Activated CD8-positive, alpha-beta memory T cell treated with anti-CD3 and anti-CD28 coated beads for 1 hour (primary cell): ENCODE data around the gene FLOT1.
A peak's percentile ranks its signal among the peaks of the same experiment; 100 is the strongest.

ENCODE experiments used
- DNase-seq, 2 donors: peaks; one replicate each; pipeline ENCODE4 v3.0.0-alpha.2; 2020; ENCODE audit warnings: low read depth in 1 of 2; ENCODE audit errors: extremely low read depth in 1 of 2

FLOT1 gene

DNA sequence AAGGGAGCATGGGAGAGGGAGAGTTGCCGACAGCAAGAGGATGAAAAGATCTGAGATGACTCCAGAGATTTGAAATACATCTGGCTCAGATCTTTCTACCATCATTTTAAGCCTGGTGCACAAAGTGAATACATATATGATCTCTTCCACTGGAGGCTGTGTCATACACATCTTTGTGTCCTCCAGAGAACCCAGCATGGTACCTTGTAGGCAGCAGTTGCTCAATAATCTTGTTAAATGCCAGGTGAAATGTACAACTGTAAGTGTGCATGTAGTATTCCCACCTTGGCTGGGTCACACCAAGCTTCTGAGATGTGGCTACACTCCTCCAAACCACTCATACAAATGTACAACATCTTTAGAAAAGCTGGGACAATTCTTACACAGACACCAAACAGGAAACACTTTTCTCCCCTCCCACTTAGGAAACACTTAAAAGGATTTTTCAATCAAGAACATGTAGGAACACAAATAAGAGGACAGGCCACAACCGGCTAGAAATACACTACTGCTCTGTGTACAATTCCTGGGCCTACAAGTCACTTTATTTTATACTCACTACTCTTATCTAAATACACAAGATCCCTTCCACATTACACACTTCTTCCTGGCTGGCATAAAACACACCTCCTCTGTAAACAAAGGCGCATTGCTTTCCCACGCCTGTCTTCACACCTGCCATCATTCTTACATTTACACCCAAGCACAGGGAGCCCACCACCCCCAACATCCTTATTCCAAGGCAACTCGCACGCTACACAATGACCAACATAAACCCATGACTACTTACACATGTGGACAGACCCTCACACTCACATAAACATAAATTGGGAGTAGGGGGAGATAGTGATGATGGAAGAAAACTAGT, 5.6 kb upstream of the FLOT1 start:
- DNase-seq = no peak

DNA sequence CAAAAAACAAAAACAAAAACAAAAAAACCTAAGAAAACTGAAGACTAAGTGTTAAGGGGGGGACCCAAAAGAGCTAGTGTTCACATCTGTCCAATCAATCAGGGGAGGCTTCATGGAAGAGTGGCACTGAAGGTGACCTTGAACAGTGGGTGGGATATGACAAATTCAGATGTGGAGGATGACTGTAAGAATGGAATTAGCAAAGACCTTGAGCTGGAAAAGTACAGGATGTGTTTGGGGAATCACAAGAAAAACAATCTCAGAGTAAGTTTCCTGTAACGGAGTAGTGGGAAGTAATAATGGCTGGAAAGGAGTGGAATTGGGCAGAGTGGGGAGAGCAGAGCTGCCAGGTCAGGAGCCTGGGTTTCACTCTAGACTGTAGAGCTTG, 4.8 kb upstream of the FLOT1 start:
- no peak for DNase-seq

DNA sequence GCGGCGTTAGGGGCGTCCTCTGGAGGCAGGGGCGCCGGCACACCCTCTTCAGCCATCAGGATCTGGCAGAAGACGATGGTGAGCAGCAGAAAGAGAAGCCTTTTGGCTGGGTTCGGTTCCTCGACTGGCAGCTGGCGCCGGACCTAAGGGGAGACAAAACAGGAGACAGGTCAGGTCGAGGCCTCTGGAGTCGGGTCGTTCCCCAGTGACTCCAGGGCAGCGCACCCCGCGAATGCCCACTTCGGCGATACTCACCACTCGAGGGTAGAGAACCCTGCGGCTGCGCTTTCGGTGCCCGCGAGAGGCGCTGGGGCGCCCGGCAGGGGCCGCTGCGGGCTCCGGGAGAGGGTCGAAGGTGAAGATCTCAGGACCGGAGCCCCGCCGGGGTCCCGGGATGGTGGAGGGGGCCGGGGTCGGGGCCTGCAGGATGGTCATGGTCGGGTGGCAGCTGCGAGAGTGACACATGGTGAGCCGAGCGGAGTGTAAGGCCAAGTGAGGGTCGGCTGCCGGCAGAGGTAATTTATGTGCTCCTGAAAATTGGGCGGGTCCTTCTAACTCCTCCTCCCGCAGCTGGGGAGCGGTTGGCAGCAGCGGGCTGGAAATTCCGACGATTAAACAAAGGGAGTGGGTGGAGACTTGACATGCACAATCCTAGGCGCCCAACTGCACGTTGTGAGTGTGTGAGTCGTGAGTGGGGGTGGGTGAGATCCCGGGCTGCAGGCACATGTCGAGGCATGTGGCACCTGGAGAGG, 1.7 kb upstream of the FLOT1 start, which contains the start of gene IER3:
Gene IER3, minus strand, starts transcription at position 494 of the 752 bp plus-strand sequence. Its CDS starts 29 bp downstream, at position 465.
- no peak for DNase-seq

DNA sequence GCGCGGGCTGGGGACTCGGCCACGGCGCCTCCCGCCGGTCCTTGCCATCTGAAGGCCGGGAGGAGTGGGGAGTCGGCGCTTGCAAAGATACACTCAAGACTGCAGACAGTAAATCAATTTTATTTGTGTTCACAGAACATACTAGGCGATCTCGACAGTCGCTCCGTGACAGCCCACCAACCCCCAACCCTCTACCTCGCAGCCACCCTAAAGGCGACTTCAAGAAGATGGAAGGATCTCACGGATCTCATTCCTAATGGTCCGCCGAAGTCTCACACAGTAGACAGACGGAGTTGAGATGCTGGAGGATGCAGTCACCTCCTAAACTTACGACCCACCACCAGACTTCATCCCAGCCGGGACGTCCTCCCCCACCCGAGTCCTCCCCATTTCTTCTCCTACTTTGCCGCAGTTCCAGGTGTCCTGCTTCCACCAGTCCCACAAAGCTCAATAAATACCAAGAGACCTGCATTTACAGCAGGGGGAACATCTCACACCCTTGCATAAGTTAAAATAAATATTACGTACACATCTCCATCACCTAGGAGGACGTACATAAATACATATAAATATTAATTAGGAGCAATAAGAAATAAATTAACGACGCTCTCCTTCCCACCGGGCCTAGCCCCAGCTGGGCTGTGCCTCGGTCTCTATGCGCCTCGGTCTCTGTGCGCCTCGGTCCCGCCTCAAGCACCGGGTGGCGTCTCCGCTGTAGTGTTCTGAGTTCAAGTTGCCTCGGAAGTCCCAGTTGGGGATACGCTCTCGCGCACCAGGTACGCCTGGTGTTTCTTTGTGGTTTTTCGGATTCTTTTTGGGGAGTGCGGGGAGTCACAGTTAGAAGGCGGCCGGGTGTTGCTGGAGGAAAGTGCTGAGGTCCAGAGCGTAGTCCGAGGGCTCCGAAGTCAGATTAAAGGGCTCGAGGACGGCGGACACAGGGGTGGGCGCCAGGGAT, 889 bp upstream of the FLOT1 start:
- no peak for DNase-seq

DNA sequence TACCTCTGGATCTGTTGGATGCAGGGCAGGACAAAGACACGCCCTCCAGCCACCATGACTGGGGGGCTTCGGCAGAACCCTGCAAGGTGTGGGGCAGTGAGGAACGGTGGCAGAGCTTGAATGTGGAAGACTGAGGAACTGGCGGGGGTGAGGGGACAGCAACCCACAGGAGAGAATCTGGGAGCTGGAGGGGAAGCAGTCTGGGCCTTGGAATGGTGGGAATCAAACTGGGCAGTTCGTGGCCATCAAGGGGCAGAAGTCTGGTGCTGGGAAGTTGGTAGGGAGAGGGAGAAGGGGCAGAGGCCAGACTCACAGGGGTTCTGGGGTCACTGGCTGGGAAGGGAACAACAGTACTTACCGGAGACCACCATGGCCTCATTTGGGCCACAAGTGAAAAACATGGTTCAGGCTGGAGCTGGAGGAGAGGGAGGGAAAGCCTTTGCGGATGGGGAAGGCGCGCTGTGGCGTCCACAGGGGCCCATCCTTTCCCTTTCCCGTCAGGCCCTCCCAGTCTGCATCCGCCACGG, 635 bp downstream of the FLOT1 start:
- no peak for DNase-seq

DNA sequence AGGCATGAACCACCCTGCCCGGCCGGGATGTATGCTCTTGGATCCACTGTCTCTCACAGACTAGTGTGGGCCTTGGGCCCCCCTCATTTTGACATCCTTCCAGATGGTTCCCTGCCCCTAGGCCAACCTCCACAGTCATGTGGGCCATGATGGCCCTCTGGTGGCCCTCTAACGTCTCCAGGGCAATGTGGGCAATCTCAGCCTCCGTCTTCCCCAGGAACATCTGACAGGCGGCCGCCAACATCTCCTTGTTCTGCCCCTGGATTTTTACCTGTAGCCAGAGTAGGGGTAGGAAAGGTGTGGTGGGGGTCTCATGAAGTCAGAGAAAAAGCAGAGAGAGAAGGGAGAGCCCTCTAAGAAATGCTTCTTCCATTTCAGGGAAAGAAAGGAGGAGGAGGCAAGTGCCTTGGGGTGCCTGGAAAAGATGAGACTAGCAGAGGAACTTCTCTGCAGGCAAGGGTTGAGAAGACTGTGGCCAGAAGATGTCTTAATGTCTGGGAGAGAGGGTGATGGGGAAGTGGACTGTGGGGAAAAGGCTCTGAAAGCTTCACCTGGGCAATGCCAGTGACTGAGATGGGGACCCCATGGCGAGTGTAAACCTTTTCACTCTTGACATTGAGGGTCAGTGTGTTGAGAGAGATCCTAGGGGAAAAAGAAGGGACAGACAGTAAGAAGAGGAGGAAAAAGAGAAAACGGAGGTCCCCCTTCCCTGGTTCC, 1.3 kb downstream of the FLOT1 start:
- DNase-seq = no peak

DNA sequence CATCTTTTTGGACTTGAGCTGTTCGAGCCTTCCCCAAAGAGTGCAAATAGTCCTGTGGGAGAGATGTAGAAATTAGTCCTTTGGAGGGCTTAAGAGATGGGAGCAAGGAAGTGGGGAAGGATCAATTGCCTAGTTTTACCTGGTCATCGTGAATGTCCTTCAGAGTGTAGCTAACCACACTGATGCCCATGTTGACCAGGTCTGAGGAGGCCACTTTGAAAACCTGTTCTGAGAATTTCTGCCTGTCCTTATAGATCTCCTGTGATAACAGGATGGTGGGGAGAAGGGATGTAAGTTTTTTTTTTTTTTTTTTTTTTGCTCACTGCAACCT, 2.0 kb downstream of the FLOT1 start:
- no peak for DNase-seq

DNA sequence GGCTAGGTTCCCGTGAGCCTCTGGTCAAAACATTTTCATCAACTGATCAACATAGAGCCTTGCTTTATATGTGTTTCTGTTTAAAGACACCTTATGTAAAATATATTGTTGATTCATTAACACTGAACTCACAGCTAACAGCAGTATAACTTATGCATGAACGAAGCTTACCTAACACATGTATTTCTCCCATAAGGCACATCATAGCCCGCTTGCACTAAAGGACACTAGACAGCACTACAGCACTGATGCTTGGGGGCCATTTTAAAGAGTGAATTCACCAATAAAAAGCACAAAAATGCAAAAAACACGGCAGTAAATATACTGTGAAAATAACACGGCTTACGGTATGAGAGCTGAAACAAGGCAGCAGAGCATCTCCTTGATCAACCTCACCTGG, 4.0 kb downstream of the FLOT1 start:
- no peak for DNase-seq

DNA sequence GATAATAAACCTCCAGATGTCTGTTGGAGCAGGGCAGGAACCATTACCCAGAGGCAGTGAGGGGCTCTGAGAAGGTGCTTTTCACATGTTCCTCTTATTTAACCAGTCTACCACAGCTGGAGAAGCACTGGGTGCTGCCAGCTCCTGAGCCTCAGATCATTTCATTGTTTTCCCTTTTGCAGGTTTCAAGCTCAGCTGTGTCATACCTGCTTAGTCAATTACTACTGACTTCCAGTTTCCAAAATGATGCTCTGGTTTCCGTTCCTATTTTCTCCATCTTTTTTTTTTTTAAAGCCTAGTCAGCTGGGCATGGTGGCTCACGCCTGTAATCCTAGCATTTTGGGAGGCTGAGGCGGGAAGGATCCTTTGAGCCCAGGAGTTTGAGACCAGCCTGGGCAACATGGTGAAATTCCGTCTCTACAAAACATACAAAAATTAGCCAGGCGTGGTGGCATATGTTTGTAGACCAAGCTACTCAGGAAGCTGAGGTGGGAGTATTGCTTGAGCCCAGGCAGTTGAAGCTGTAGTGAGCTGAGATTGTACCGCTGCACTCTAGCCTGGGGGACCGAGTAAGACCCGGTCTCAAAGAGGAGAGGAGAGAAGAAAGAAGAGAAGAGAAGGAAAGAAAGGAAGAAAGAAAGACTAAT, 6.7 kb downstream of the FLOT1 start:
- DNase-seq = no peak

DNA sequence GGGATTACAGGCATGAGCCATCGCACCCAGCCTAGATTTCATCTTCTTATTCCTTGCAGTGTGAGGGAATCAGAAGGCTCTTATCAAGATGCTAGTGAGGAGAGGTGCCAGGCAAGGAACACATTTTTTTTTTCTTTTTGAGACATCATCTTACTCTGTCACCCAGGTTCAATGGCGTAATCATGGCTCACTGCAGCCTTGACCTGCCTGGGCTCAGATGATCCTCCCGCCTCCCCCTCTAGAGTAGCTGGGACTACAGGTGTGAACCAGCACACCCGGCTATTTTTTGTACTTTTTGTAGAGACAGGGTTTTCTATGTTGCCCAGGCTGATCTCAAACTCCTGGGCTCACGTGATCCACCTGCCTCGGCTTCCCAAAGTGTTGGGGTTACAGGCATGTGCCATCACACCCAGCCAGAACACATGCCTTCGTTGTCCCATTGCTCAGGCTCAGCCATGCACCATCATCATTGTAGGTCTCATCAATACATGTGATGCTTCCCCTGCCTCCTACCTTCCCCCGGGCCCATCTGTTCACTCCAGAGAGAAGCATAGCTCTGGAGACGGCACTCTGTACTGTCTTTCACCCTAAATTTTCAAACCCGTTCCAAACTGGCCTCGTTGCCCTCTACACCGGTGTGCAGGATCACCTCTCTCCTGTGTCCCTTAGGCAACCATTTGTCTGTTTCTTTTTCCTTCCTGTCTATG, 10.1 kb downstream of the FLOT1 start:
- no peak for DNase-seq

DNA sequence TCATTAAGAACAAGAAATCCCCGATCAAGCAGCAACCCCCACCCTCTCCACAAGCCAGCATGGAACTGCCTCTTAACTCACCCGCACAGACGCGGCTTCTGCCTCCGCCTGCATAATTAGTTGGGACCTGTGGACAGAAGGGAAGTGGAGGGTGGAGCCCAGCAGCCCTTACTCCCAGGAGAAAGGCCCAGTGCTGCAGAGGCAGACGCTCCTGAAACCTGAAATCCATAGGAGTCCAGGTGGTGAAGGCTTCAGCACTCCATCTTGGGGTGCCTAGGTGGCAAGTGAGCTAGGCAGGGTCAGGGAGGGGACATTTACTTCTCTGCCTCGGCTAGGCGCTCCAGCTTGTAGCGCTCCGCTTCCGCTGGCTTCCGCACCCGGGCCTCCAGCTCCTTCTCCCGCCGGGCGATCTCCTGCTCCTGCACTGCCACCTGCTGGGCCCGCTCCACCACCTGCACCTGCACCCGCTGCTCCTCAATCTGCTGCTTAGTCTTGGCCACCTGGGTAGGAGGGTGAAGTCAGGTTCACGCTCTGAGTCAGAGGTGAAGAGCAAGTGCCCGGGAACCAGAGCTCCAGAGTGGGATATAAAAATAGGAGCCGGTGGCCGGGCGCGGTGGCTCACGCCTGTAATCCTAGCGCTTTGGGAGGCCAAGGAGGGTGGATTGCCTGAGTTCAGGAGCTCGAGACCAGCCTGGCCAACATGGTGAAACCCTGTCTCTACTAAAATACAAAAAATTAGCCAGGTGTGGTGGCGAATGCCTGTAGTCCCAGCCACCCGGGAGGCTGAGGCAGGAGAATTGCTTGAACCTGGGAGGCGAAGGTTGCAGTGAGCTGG, 11.7 kb downstream of the FLOT1 start:
- DNase-seq = peak; percentile 59 to 73

DNA sequence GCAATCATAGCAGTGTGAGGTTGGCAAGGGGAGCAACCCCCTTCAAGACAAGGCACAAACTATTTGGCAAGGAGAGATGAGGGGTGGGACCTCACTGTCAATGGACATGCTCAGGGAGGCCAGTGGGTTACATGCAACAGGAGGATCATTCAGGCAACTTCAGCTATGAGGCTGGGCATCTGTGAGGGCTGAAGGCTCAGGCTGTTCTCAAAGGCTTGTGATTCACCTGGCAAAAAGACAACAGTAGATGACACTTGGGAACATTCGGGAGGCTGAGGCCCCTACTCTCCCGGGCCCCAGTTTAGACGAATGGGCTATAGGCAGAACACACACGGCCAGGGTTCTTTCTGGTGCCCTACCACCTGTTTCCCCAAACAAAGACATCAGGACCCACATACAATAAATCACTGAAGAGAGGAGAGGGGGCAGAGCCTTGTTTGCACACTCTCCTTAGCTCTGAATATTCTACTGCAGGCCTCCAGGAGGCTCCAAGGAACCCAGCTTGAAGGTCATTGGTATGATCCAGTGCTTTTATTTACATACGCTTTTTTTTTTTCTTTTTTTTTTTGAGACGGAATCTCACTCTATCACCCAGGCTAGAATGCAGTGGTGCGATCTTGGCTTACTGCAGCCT, 14.4 kb downstream of the FLOT1 start:
- no peak for DNase-seq

DNA sequence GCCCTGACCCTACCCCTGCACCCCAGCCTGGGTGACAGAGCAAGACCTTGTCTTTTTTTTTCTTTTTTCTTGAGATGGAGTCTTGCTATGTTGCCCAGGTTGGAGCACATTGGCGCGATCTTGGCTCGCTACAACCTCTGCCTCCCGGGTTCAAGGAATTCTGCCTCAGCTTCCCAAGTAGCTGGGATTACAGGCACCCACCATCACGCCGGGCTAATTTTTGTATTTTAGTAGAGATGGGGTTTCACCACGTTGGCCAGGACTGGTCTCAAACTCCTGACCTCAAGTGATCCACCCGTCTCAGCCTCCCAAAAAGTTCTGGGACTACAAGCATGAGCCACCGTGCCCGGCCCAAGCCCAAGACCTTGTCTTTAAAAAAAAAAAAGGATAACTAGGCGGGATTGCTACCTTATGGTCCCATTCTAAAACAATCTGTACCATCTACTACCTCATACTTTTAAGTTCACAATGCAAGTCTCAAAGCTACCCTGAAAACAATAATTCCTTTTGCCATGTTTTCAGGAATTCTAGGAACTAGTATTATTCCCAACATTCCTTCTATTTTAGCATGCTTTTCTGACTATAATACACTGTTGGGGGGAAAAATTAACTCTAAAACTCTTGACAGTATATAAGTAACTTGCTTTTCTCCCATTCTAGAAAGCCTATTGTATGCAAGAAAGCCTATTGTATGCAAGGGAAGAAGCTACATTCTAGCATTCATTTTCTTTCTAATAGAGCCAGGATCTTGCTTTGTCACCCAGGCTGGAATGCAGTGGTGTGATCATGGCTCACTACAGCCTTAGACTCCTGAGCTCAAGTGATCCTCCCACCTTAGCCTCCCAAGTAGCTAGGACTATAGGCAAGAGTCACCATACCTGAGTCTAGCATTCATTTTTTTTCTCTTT, 15.7 kb downstream of the FLOT1 start:
- DNase-seq = no peak

DNA sequence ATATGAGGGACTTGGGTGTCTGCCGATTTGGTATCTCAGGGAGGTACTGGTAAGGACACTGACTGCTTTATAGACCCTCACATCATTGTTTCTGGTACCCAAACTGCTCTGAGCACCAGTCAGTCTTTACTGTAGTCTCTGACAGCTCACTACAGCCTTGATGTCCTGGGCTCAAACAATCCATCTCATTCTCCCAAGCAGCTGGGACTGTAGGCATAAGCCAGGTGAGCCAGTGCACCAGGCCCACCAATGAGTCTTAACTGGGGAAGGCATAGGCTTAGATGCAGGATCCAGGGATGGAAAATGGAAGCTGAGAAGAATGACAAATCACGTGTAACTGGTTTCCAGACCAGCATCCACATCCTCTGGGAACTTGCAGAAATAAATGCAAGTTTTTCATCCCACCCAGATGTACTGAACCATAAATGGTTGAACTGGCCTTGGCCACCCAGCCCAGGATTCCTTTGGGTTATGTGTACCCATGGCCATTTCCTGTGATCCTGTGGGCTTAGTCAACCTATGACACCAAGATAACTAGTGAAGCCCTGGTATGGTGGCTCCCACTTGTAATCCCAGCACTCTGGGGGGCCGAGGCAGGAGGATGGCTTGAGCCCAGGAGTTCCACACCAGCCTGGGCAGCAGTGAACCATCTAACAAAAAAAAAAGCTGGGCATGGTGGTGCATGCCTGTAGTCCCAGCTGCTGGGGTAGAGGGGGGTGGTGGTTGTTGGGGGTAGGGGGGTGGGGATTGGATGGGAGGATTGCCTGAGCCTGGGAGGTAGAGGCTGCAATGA, 16.6 kb downstream of the FLOT1 start:
- DNase-seq = no peak

DNA sequence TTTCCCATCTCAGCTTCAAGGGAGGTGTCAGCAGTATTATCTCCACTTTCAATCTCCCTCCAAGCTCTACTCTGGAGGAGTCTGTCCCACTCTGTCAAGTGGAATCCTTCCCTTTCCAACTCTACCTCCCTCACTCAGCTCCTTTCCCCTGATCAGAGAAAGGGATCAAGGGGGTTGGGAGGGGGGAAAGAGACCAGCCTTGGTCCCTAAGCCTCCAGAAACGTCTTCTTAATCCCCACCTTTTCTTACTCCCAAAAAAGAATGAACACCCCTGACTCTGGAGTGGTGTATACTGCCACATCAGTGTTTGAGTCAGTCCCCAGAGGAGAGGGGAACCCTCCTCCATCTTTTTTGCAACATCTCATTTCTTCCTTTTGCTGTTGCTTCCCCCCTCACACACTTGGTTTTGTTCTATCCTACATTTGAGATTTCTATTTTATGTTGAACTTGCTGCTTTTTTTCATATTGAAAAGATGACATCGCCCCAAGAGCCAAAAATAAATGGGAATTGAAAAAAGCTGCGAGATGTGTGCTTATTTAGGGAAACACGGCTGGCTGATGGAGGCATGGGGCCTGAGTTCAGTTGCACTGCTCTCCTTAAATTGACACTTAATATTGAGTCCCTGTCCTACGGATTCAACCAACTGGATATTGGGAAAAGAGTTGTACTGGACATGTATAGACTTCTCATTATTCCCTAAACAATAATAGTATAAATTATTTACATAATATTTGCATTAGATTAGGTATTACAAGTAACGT, 17.4 kb downstream of the FLOT1 start:
- no peak for DNase-seq
